HEK293 (cell line): ENCODE data around the gene NUP107.

ENCODE experiments used
- CTCF ChIA-PET: fragments of 350-600 bp; formaldehyde crosslinking; extraction: SDS; loops from one replicate; lab custom pipeline; 2021; ENCODE audit warnings: antibody characterized with exemption; lab: Yijun Ruan, JAX
- POLR2A ChIA-PET: fragments of 300-600 bp; formaldehyde crosslinking; extraction: SDS; loops from one replicate; lab custom pipeline; 2020; ENCODE audit warnings: antibody characterized with exemption, inconsistent platforms; lab: Yijun Ruan, JAX
- H3K27ac ChIP-seq: fragments of 200-500 bp; sonication (Bioruptor generic); 2 replicates; pipeline ENCODE4 v1.5.1; 2014; ENCODE audit warnings: low read depth, low read length, control low read depth, inconsistent platforms; ENCODE audit errors: extremely low read depth
- H3K36me3 ChIP-seq, 2 experiments: fragments of 200-500 bp in 1 of 2; sonication (Bioruptor generic) in 1 of 2; 1 replicate in 1 of 2; 2 replicates in 1 of 2; pipeline ENCODE4 v1.5.1; 2014 to 2017; ENCODE audit warnings: inconsistent platforms in 2 of 2, low read length in 2 of 2; ENCODE audit not compliant: control insufficient read depth in 2 of 2, insufficient read depth in 1 of 2
- H3K4me1 ChIP-seq: fragments of 200-500 bp; sonication (Bioruptor generic); 2 replicates; pipeline ENCODE4 v1.5.1; 2014; ENCODE audit warnings: mild to moderate bottlenecking, low read length, inconsistent platforms; ENCODE audit not compliant: control insufficient read depth, insufficient read depth
- H3K4me3 ChIP-seq: 2 replicates; pipeline ENCODE4 v1.5.1; 2011; ENCODE audit warnings: low read depth, mild to moderate bottlenecking, control low read depth, low read length, moderate library complexity
- H3K9me3 ChIP-seq: fragments of 200-500 bp; sonication (Bioruptor generic); 2 replicates; pipeline ENCODE4 v1.5.1; 2014; ENCODE audit warnings: low read depth, low read length, inconsistent platforms; ENCODE audit not compliant: control insufficient read depth, insufficient read depth
- AEBP2 ChIP-seq: fragments of 450-650 bp; formaldehyde crosslinking; IDR thresholded peaks from 2 replicates; pipeline ENCODE4 v1.5.1; 2016; ENCODE audit warnings: missing biosample characterization, missing genetic modification characterization, borderline replicate concordance
- BCL11A ChIP-seq: fragments of 450-650 bp; formaldehyde crosslinking; IDR thresholded peaks from 2 replicates; pipeline ENCODE4 v1.5.1; 2016; ENCODE audit warnings: low read depth, missing biosample characterization, missing genetic modification characterization
- EGR2 ChIP-seq: fragments of 450-650 bp; formaldehyde crosslinking; IDR thresholded peaks from 2 replicates; pipeline ENCODE4 v1.5.1; 2016; ENCODE audit warnings: low read depth, missing biosample characterization, missing genetic modification characterization
- KLF10 ChIP-seq: fragments of 450-650 bp; IDR thresholded peaks from 2 replicates; pipeline ENCODE4 v1.5.1; 2018; ENCODE audit warnings: missing biosample characterization, mild to moderate bottlenecking, missing genetic modification characterization
- KLF16 ChIP-seq: fragments of 450-650 bp; formaldehyde crosslinking; IDR thresholded peaks from 2 replicates; pipeline ENCODE4 v1.5.1; 2017; ENCODE audit warnings: missing biosample characterization, missing genetic modification characterization
- KLF7 ChIP-seq: fragments of 450-650 bp; formaldehyde crosslinking; IDR thresholded peaks from 2 replicates; pipeline ENCODE4 v1.5.1; 2016; ENCODE audit warnings: missing biosample characterization, missing genetic modification characterization, borderline replicate concordance
- OSR2 ChIP-seq: fragments of 450-650 bp; formaldehyde crosslinking; IDR thresholded peaks from 2 replicates; pipeline ENCODE4 v1.5.1; 2016; ENCODE audit warnings: missing biosample characterization, missing genetic modification characterization
- PATZ1 ChIP-seq: fragments of 450-650 bp; formaldehyde crosslinking; IDR thresholded peaks from 2 replicates; pipeline ENCODE4 v1.5.1; 2016; ENCODE audit warnings: missing biosample characterization, missing genetic modification characterization
- PBX3 ChIP-seq: sonication (generic); formaldehyde crosslinking; IDR thresholded peaks from 2 replicates; pipeline ENCODE4 v1.8.1; 2022; ENCODE audit warnings: mild to moderate bottlenecking, moderate library complexity, missing genetic modification reagents
- PRDM2 ChIP-seq: fragments of 450-650 bp; formaldehyde crosslinking; IDR thresholded peaks from 2 replicates; pipeline ENCODE4 v1.5.1; 2016; ENCODE audit warnings: missing biosample characterization, missing genetic modification characterization, borderline replicate concordance
- REPIN1 ChIP-seq: fragments of 450-650 bp; formaldehyde crosslinking; IDR thresholded peaks from 2 replicates; pipeline ENCODE4 v1.5.1; 2017; ENCODE audit warnings: missing biosample characterization, missing genetic modification characterization, low read depth
- SCRT1 ChIP-seq: fragments of 450-650 bp; formaldehyde crosslinking; IDR thresholded peaks from 2 replicates; pipeline ENCODE4 v1.5.1; 2016; ENCODE audit warnings: missing biosample characterization, missing genetic modification characterization, borderline replicate concordance
- SP3 ChIP-seq: fragments of 450-650 bp; formaldehyde crosslinking; IDR thresholded peaks from 2 replicates; pipeline ENCODE4 v1.5.1; 2016; ENCODE audit warnings: missing biosample characterization, missing genetic modification characterization
- ZBTB17 ChIP-seq: fragments of 450-650 bp; formaldehyde crosslinking; IDR thresholded peaks from 2 replicates; pipeline ENCODE4 v1.5.1; 2016; ENCODE audit warnings: missing biosample characterization, missing genetic modification characterization
- ZNF16 ChIP-seq: fragments of 450-650 bp; formaldehyde crosslinking; IDR thresholded peaks from 2 replicates; pipeline ENCODE4 v1.5.1; 2016; ENCODE audit warnings: low read depth, missing biosample characterization, missing genetic modification characterization
- ZNF341 ChIP-seq: fragments of 450-650 bp; formaldehyde crosslinking; IDR thresholded peaks from 2 replicates; pipeline ENCODE4; 2016; ENCODE audit warnings: low read depth, missing biosample characterization, missing genetic modification characterization
- ZNF37A ChIP-seq: fragments of 450-650 bp; IDR thresholded peaks from 2 replicates; pipeline ENCODE4 v1.5.1; 2018; ENCODE audit warnings: missing biosample characterization, missing genetic modification characterization
- ZNF530 ChIP-seq: fragments of 450-650 bp; formaldehyde crosslinking; IDR thresholded peaks from 2 replicates; pipeline ENCODE4 v1.5.1; 2016; ENCODE audit warnings: low read depth, missing biosample characterization, missing genetic modification characterization
- ZNF549 ChIP-seq: fragments of 450-650 bp; IDR thresholded peaks from 2 replicates; pipeline ENCODE4 v1.5.1; 2018; ENCODE audit warnings: missing biosample characterization, missing genetic modification characterization, mild to moderate bottlenecking, inconsistent platforms, moderate library complexity
- ZNF610 ChIP-seq: fragments of 450-650 bp; formaldehyde crosslinking; IDR thresholded peaks from 2 replicates; pipeline ENCODE4 v1.5.1; 2016; ENCODE audit warnings: missing biosample characterization, missing genetic modification characterization, borderline replicate concordance
- ZNF660 ChIP-seq: fragments of 450-650 bp; IDR thresholded peaks from 2 replicates; pipeline ENCODE4 v1.5.1; 2018; ENCODE audit warnings: missing biosample characterization, mild to moderate bottlenecking, missing genetic modification characterization
- ZNF843 ChIP-seq: fragments of 450-650 bp; formaldehyde crosslinking; IDR thresholded peaks from 2 replicates; pipeline ENCODE4 v1.5.1; 2016; ENCODE audit warnings: missing biosample characterization, missing genetic modification characterization
- ZSCAN16 ChIP-seq: fragments of 450-650 bp; formaldehyde crosslinking; IDR thresholded peaks from 2 replicates; pipeline ENCODE4 v1.5.1; 2016; ENCODE audit warnings: missing biosample characterization, missing genetic modification characterization
- ZSCAN23 ChIP-seq: fragments of 450-650 bp; formaldehyde crosslinking; IDR thresholded peaks from 2 replicates; pipeline ENCODE4 v1.5.1; 2016; ENCODE audit warnings: missing biosample characterization, missing genetic modification characterization

Gene NUP107

GRCh38 chr12:68749443-68749842, 62.7 kb downstream of the NUP107 start:
- Histone ChIP-seq H3K27ac (no peak overlapping the region), H3K4me1 (no peaks in the 10 kb centered on the region), H3K36me3 (peaks cover 22 to 41% of the 10 kb centered on the region in 2 experiments), H3K4me3 (no peak overlapping the region), H3K9me3 (no peaks in the 10 kb centered on the region)
- no peak for TF ChIP-seq KLF10
- no peak for TF ChIP-seq KLF16 (tag by site-specific recombination)
- no peak for TF ChIP-seq PBX3 (CRISPR knock-in tag)
- TF ChIP-seq OSR2 (tag by site-specific recombination) = no peak
- no peak for TF ChIP-seq PATZ1 (tag by site-specific recombination)
- TF ChIP-seq KLF7 = no peak
- TF ChIP-seq SP3 (tag by site-specific recombination) = no peak
- no peak for TF ChIP-seq ZNF37A (tag by site-specific recombination)
- no peak for TF ChIP-seq AEBP2 (tag by site-specific recombination)
- TF ChIP-seq ZNF549 = no peak
- TF ChIP-seq ZNF16 (tag by site-specific recombination) = no peak
- ChIA-PET CTCF (interaction anchor here (0.7 kb wide), 1 partner anchor 10 kb away, joined by 3 read pairs; no protein-coding TSS in a partner anchor), POLR2A (no interaction called here)

- H3K27ac ChIP-seq = no peak overlapping the region
- ChIA-PET CTCF (interaction anchor here (0.7 kb wide), 1 partner anchor 9 kb away, joined by 3 read pairs; no protein-coding TSS in a partner anchor), POLR2A (no interaction called here)
- H3K4me3 ChIP-seq = no peak overlapping the region
- H3K36me3 ChIP-seq = peaks cover 22 to 45% of the 10 kb centered on the region in 2 experiments
- H3K4me1 ChIP-seq = no peaks in the 10 kb centered on the region
- H3K9me3 ChIP-seq = no peaks in the 10 kb centered on the region
- TF ChIP-seq BCL11A (tag by site-specific recombination) (no peak), ZNF530 (tag by site-specific recombination) (no peak), PRDM2 (tag by site-specific recombination) (no peak), ZSCAN16 (tag by site-specific recombination) (no peak), SCRT1 (tag by site-specific recombination) (no peak), ZSCAN23 (tag by site-specific recombination) (no peak), ZNF660 (no peak), SP3 (tag by site-specific recombination) (no peak), REPIN1 (tag by site-specific recombination) (no peak), ZNF341 (tag by site-specific recombination) (no peak), EGR2 (tag by site-specific recombination) (no peak), ZNF843 (tag by site-specific recombination) (no peak), ZNF610 (no peak), ZBTB17 (no peak)
Observed at GRCh38 chr12:68749861-68750260, 63.1 kb downstream of the NUP107 start.
